A549 (cell line): ENCODE results near the gene CORO2B.

Source experiments
- CEBPB ChIP-seq, 2 experiments: fragments of >200 bp in 1 of 2; sonication (Bioruptor Twin) in 1 of 2; formaldehyde crosslinking in 1 of 2; IDR thresholded peaks; 2 replicates each; pipeline ENCODE4 v1.6.1; 2012 to 2016
- CHD2 ChIP-seq: fragments of 150-350 bp; IDR thresholded peaks from 2 replicates; pipeline ENCODE4 v1.6.1; 2014; ENCODE audit warnings: low read length; ENCODE audit not compliant: partially characterized antibody
- CTCF ChIP-seq: fragments of >200 bp; sonication (Bioruptor Twin); formaldehyde crosslinking; IDR thresholded peaks from 3 replicates; pipeline ENCODE4 v1.5.1; 2016
- NPAS2 ChIP-seq: fragments of 250-450 bp; sonication (Bioruptor Pico); IDR thresholded peaks from 2 replicates; pipeline ENCODE4 v1.8.0; 2022; ENCODE audit warnings: mild to moderate bottlenecking, moderate library complexity, borderline replicate concordance
- POLR2A ChIP-seq: IDR thresholded peaks from 2 replicates; pipeline ENCODE4 v1.6.1; 2012; ENCODE audit warnings: mild to moderate bottlenecking, low read length
- REST ChIP-seq: fragments of 200-600 bp; sonication (generic); IDR thresholded peaks from 2 replicates; pipeline ENCODE4 v1.6.1; 2016; ENCODE audit warnings: antibody characterized with exemption, mild to moderate bottlenecking, moderate library complexity
- SMC3 ChIP-seq: fragments of >200 bp; sonication (Bioruptor Twin); formaldehyde crosslinking; IDR thresholded peaks from 3 replicates; pipeline ENCODE4 v1.6.1; 2018; ENCODE audit warnings: inconsistent platforms

GRCh38 chr15:68743256-68743655 is 164.5 kb downstream of the CORO2B start:
- no peak for TF ChIP-seq POLR2A
- TF ChIP-seq SMC3, result no peak
- no peak for TF ChIP-seq CHD2
- TF ChIP-seq REST, result no peak
- no peak for TF ChIP-seq NPAS2 (CRISPR knock-in tag)
- no peak for TF ChIP-seq CTCF
- no peak for TF ChIP-seq CEBPB (IDR thresholded peaks at IDR 0.05)
